ENCODE results near the gene CDH13.

Gene CDH13

GRCh38 chr16:83453977-83454376, 827.2 kb downstream of the CDH13 start:
- ATAC-seq: no peak
- TF ChIP-seq TOX (CRISPR knock-in tag; IDR thresholded peaks at IDR 0.05; ENCODE audit: borderline replicate concordance) (no peak), ESRRG (CRISPR knock-in tag; IDR thresholded peaks at IDR 0.05) (no peak), ZNF70 (CRISPR knock-in tag; IDR thresholded peaks at IDR 0.05) (no peak), ZC3H10 (CRISPR knock-in tag; IDR thresholded peaks at IDR 0.05) (no peak), ZFP30 (CRISPR knock-in tag; IDR thresholded peaks at IDR 0.05) (no peak), OSR1 (CRISPR knock-in tag; IDR thresholded peaks at IDR 0.05) (no peak), PPARA (CRISPR knock-in tag; IDR thresholded peaks at IDR 0.05; ENCODE audit: borderline replicate concordance) (no peak), POU6F1 (CRISPR knock-in tag; IDR thresholded peaks at IDR 0.05; ENCODE audit: borderline replicate concordance, low read depth) (no peak), TCF4 (CRISPR knock-in tag; IDR thresholded peaks at IDR 0.05; ENCODE audit: borderline replicate concordance) (no peak), CSRNP3 (CRISPR knock-in tag; IDR thresholded peaks at IDR 0.05) (no peak), ISL1 (CRISPR knock-in tag; IDR thresholded peaks at IDR 0.05) (no peak), GLIS3 (CRISPR knock-in tag; IDR thresholded peaks at IDR 0.05) (no peak), SNAI2 (CRISPR knock-in tag; IDR thresholded peaks at IDR 0.05) (no peak), ZNF565 (CRISPR knock-in tag; conservative IDR thresholded peaks at IDR 0.05; ENCODE audit: low read depth) (no peak), PATZ1 (CRISPR knock-in tag; IDR thresholded peaks at IDR 0.05; ENCODE audit: borderline replicate concordance) (no peak), ZNF8 (CRISPR knock-in tag; IDR thresholded peaks at IDR 0.05) (no peak), CREB5 (CRISPR knock-in tag; IDR thresholded peaks at IDR 0.05; ENCODE audit: low read depth) (no peak), BACH2 (CRISPR knock-in tag; IDR thresholded peaks at IDR 0.05; ENCODE audit: borderline replicate concordance) (no peak)

GRCh38 chr16:83455716-83456115, 828.9 kb downstream of the CDH13 start:
- ATAC-seq: no peak
- TF ChIP-seq TCF4 (CRISPR knock-in tag; IDR thresholded peaks at IDR 0.05; ENCODE audit: borderline replicate concordance) (no peak), ISL1 (CRISPR knock-in tag; IDR thresholded peaks at IDR 0.05) (no peak), ARNTL (CRISPR knock-in tag; IDR thresholded peaks at IDR 0.05; ENCODE audit: borderline replicate concordance, low read depth) (no peak), CSDC2 (CRISPR knock-in tag; IDR thresholded peaks at IDR 0.05) (no peak), TSHZ2 (CRISPR knock-in tag; IDR thresholded peaks at IDR 0.05) (no peak), ZC3H10 (CRISPR knock-in tag; IDR thresholded peaks at IDR 0.05) (no peak), ZNF70 (CRISPR knock-in tag; IDR thresholded peaks at IDR 0.05) (no peak), BACH2 (CRISPR knock-in tag; IDR thresholded peaks at IDR 0.05; ENCODE audit: borderline replicate concordance) (no peak)

- no peak for ATAC-seq
- TF ChIP-seq CSRNP3 (CRISPR knock-in tag; IDR thresholded peaks at IDR 0.05) (no peak), TSHZ2 (CRISPR knock-in tag; IDR thresholded peaks at IDR 0.05) (no peak), CSDC2 (CRISPR knock-in tag; IDR thresholded peaks at IDR 0.05) (no peak), ZFP3 (CRISPR knock-in tag; IDR thresholded peaks at IDR 0.05) (no peak), ZFP30 (CRISPR knock-in tag; IDR thresholded peaks at IDR 0.05) (no peak), OSR1 (CRISPR knock-in tag; IDR thresholded peaks at IDR 0.05) (no peak), POU6F1 (CRISPR knock-in tag; IDR thresholded peaks at IDR 0.05; ENCODE audit: borderline replicate concordance, low read depth) (no peak), RARB (CRISPR knock-in tag; IDR thresholded peaks at IDR 0.05) (no peak), PPARA (CRISPR knock-in tag; IDR thresholded peaks at IDR 0.05; ENCODE audit: borderline replicate concordance) (no peak)
Measured at GRCh38 chr16:83456934-83457333, 830.2 kb downstream of the CDH13 start.

Measured in SK-N-SH treated with all-trans-retinoic acid at 6 μM for 48 hours (cell line).